ENCODE data around the gene ZKSCAN2.

Gene ZKSCAN2

GRCh38 chr16:25297151-25297787 is 39.6 kb upstream of the ZKSCAN2 start:
- Histone ChIP-seq H3K4me3 (ENCODE audit: low read length in 2 of 2) (no peak overlapping the region), H3K4me1 (ENCODE audit: control insufficient read depth in 2 of 2, insufficient read depth in 1 of 2, low read depth in 1 of 2, low read length in 2 of 2) (no peaks in the 10 kb centered on the region), H3K27ac (replicated peaks; ENCODE audit: low read length) (no peak overlapping the region), H2BK12ac (ENCODE audit: low read length) (no peak overlapping the region), H3K4me2 (ENCODE audit: insufficient read depth, low read length, poor library complexity, severe bottlenecking) (no peak overlapping the region), H3K18ac (ENCODE audit: low read length) (no peak overlapping the region), H3K14ac (ENCODE audit: low read length) (no peak overlapping the region), H3K9ac (ENCODE audit: low read depth, low read length, poor library complexity) (no peak overlapping the region), H2BK15ac (ENCODE audit: low read length) (no peak overlapping the region), H3K23ac (ENCODE audit: low read depth, low read length, poor library complexity) (no peak overlapping the region), H3K9me3 (replicated peaks in 1 of 2; ENCODE audit: control insufficient read depth in 2 of 2, insufficient read depth in 1 of 2, low read depth in 1 of 2, low read length in 2 of 2) (no peaks in the 10 kb centered on the region), H4K8ac (ENCODE audit: low read depth, low read length) (no peak overlapping the region), H2AFZ (ENCODE audit: low read length) (no peak overlapping the region), H3K36me3 (replicated peaks in 1 of 2; ENCODE audit: control insufficient read depth in 2 of 2, insufficient read depth in 2 of 2, low read length in 2 of 2) (no peaks in the 10 kb centered on the region), H2BK5ac (ENCODE audit: low read length) (no peak overlapping the region), H3K4ac (ENCODE audit: low read length) (no peak overlapping the region), H3K79me1 (ENCODE audit: low read depth, low read length) (no peaks in the 10 kb centered on the region), H2BK120ac (ENCODE audit: low read depth, low read length) (no peak overlapping the region), H3K27me3 (ENCODE audit: control insufficient read depth in 3 of 3, insufficient read depth in 3 of 3, low read depth in 1 of 3, low read length in 3 of 3) (no peaks in the 10 kb centered on the region), H4K91ac (ENCODE audit: low read depth, low read length, poor library complexity) (no peak overlapping the region), H2AK5ac (ENCODE audit: low read depth, low read length) (no peak overlapping the region)
- no CpG with 5 or more reads among the region's 6 CpGs for WGBS, 2 donors (ENCODE audit: extremely low coverage in 2 of 2, insufficient read length in 2 of 2, insufficient replicate concordance in 1 of 2)
- no peak for DNase-seq (ENCODE audit: low spot score)

GRCh38 chr16:25291580-25291979 is 33.9 kb upstream of the ZKSCAN2 start:
- no peak overlapping the region for H3K27ac ChIP-seq (replicated peaks; ENCODE audit: low read length)
- H2BK15ac ChIP-seq (ENCODE audit: low read length), result no peak overlapping the region
- no peak overlapping the region for H2BK12ac ChIP-seq (ENCODE audit: low read length)
- H2BK120ac ChIP-seq (ENCODE audit: low read depth, low read length), result no peak overlapping the region
- no peak overlapping the region for H3K9ac ChIP-seq (ENCODE audit: low read depth, low read length, poor library complexity)
- no peaks in the 10 kb centered on the region for H3K4me1 ChIP-seq (ENCODE audit: control insufficient read depth in 2 of 2, insufficient read depth in 1 of 2, low read depth in 1 of 2, low read length in 2 of 2)
- WGBS, 2 donors (ENCODE audit: extremely low coverage in 2 of 2, insufficient read length in 2 of 2, insufficient replicate concordance in 1 of 2), result no CpG with 5 or more reads among the region's 3 CpGs
- peaks cover 0 to 3% of the 10 kb centered on the region in 2 donors for H3K36me3 ChIP-seq (replicated peaks in 1 of 2; ENCODE audit: control insufficient read depth in 2 of 2, insufficient read depth in 2 of 2, low read length in 2 of 2)
- no peak overlapping the region for H3K4me3 ChIP-seq (ENCODE audit: low read length in 2 of 2)
- no peak overlapping the region for H3K18ac ChIP-seq (ENCODE audit: low read length)
- no peak overlapping the region for H3K23ac ChIP-seq (ENCODE audit: low read depth, low read length, poor library complexity)
- no peak overlapping the region for H2BK5ac ChIP-seq (ENCODE audit: low read length)
- H2AFZ ChIP-seq (ENCODE audit: low read length), result no peak overlapping the region
- no peaks in the 10 kb centered on the region for H3K27me3 ChIP-seq (ENCODE audit: control insufficient read depth in 3 of 3, insufficient read depth in 3 of 3, low read depth in 1 of 3, low read length in 3 of 3)
- no peak overlapping the region for H3K4ac ChIP-seq (ENCODE audit: low read length)
- no peak overlapping the region for H3K4me2 ChIP-seq (ENCODE audit: insufficient read depth, low read length, poor library complexity, severe bottlenecking)
- H4K91ac ChIP-seq (ENCODE audit: low read depth, low read length, poor library complexity), result no peak overlapping the region
- no peaks in the 10 kb centered on the region for H3K79me1 ChIP-seq (ENCODE audit: low read depth, low read length)
- H2AK5ac ChIP-seq (ENCODE audit: low read depth, low read length), result no peak overlapping the region
- H3K14ac ChIP-seq (ENCODE audit: low read length), result no peak overlapping the region
- no peaks in the 10 kb centered on the region for H3K9me3 ChIP-seq (replicated peaks in 1 of 2; ENCODE audit: control insufficient read depth in 2 of 2, insufficient read depth in 1 of 2, low read depth in 1 of 2, low read length in 2 of 2)
- no peak for DNase-seq (ENCODE audit: low spot score)
- H4K8ac ChIP-seq (ENCODE audit: low read depth, low read length), result no peak overlapping the region

DNA sequence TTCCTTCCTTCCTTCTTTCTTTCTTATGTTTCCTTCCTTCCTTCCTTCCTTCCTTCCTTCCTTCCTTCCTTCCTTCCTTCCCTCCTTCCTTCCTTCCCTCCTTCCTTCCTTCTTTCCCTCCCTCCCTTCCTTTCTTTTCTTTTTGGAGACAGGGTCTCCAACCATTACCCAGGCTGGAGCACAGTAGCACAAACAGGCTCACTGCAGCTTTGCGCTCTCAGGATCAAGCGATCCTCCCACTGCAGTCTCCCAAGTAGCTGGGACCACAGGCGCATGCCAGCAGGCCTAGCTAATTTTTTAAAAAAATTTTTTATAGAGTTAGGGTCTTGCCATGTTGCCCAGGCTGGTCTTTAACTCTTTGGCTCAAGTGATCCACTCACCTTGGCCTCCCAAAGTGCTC is 31.8 kb upstream of the ZKSCAN2 start:
- H2BK5ac ChIP-seq (ENCODE audit: low read length), result no peak overlapping the region
- peaks cover 0 to 3% of the 10 kb centered on the region in 2 donors for H3K36me3 ChIP-seq (replicated peaks in 1 of 2; ENCODE audit: control insufficient read depth in 2 of 2, insufficient read depth in 2 of 2, low read length in 2 of 2)
- H2AK5ac ChIP-seq (ENCODE audit: low read depth, low read length), result no peak overlapping the region
- no peak overlapping the region for H3K4me2 ChIP-seq (ENCODE audit: insufficient read depth, low read length, poor library complexity, severe bottlenecking)
- no peak for DNase-seq (ENCODE audit: low spot score)
- H2BK120ac ChIP-seq (ENCODE audit: low read depth, low read length), result no peak overlapping the region
- H3K4me1 ChIP-seq (ENCODE audit: control insufficient read depth in 2 of 2, insufficient read depth in 1 of 2, low read depth in 1 of 2, low read length in 2 of 2), result no peaks in the 10 kb centered on the region
- no peak overlapping the region for H3K18ac ChIP-seq (ENCODE audit: low read length)
- no peak overlapping the region for H2AFZ ChIP-seq (ENCODE audit: low read length)
- no peaks in the 10 kb centered on the region for H3K79me1 ChIP-seq (ENCODE audit: low read depth, low read length)
- no peaks in the 10 kb centered on the region for H3K27me3 ChIP-seq (ENCODE audit: control insufficient read depth in 3 of 3, insufficient read depth in 3 of 3, low read depth in 1 of 3, low read length in 3 of 3)
- no peak overlapping the region for H3K27ac ChIP-seq (replicated peaks; ENCODE audit: low read length)
- no peak overlapping the region for H3K14ac ChIP-seq (ENCODE audit: low read length)
- H3K9ac ChIP-seq (ENCODE audit: low read depth, low read length, poor library complexity), result no peak overlapping the region
- H3K4me3 ChIP-seq (ENCODE audit: low read length in 2 of 2), result no peak overlapping the region
- no peak overlapping the region for H2BK15ac ChIP-seq (ENCODE audit: low read length)
- H3K23ac ChIP-seq (ENCODE audit: low read depth, low read length, poor library complexity), result no peak overlapping the region
- H4K8ac ChIP-seq (ENCODE audit: low read depth, low read length), result no peak overlapping the region
- no CpG with 5 or more reads among the region's 3 CpGs for WGBS, 2 donors (ENCODE audit: extremely low coverage in 2 of 2, insufficient read length in 2 of 2, insufficient replicate concordance in 1 of 2)
- no peak overlapping the region for H2BK12ac ChIP-seq (ENCODE audit: low read length)
- H3K4ac ChIP-seq (ENCODE audit: low read length), result no peak overlapping the region
- H4K91ac ChIP-seq (ENCODE audit: low read depth, low read length, poor library complexity), result no peak overlapping the region
- peaks cover 0 to under 1% of the 10 kb centered on the region in 2 donors for H3K9me3 ChIP-seq (replicated peaks in 1 of 2; ENCODE audit: control insufficient read depth in 2 of 2, insufficient read depth in 1 of 2, low read depth in 1 of 2, low read length in 2 of 2)

GRCh38 chr16:25279491-25279890 is 21.8 kb upstream of the ZKSCAN2 start:
- Histone ChIP-seq H3K4me3 (ENCODE audit: low read length in 2 of 2) (peak overlapping the region in 1 of 2 donors; percentile 59), H3K79me1 (ENCODE audit: low read depth, low read length) (peaks cover 3% of the 10 kb centered on the region), H3K4me1 (ENCODE audit: control insufficient read depth in 2 of 2, insufficient read depth in 1 of 2, low read depth in 1 of 2, low read length in 2 of 2) (no peaks in the 10 kb centered on the region), H2BK5ac (ENCODE audit: low read length) (no peak overlapping the region), H3K9ac (ENCODE audit: low read depth, low read length, poor library complexity) (no peak overlapping the region), H3K9me3 (replicated peaks in 1 of 2; ENCODE audit: control insufficient read depth in 2 of 2, insufficient read depth in 1 of 2, low read depth in 1 of 2, low read length in 2 of 2) (peaks cover 5 to 6% of the 10 kb centered on the region in 2 donors), H3K4ac (ENCODE audit: low read length) (no peak overlapping the region), H3K4me2 (ENCODE audit: insufficient read depth, low read length, poor library complexity, severe bottlenecking) (no peak overlapping the region), H4K91ac (ENCODE audit: low read depth, low read length, poor library complexity) (no peak overlapping the region), H2AFZ (ENCODE audit: low read length) (no peak overlapping the region), H3K18ac (ENCODE audit: low read length) (peak overlapping the region; percentile 7), H3K27ac (replicated peaks; ENCODE audit: low read length) (no peak overlapping the region), H2BK120ac (ENCODE audit: low read depth, low read length) (no peak overlapping the region), H3K36me3 (replicated peaks in 1 of 2; ENCODE audit: control insufficient read depth in 2 of 2, insufficient read depth in 2 of 2, low read length in 2 of 2) (peaks cover 0 to 2% of the 10 kb centered on the region in 2 donors), H2AK5ac (ENCODE audit: low read depth, low read length) (no peak overlapping the region), H3K14ac (ENCODE audit: low read length) (no peak overlapping the region), H2BK12ac (ENCODE audit: low read length) (no peak overlapping the region), H3K27me3 (ENCODE audit: control insufficient read depth in 3 of 3, insufficient read depth in 3 of 3, low read depth in 1 of 3, low read length in 3 of 3) (no peaks in the 10 kb centered on the region), H4K8ac (ENCODE audit: low read depth, low read length) (no peak overlapping the region), H2BK15ac (ENCODE audit: low read length) (no peak overlapping the region), H3K23ac (ENCODE audit: low read depth, low read length, poor library complexity) (no peak overlapping the region)
- no CpG with 5 or more reads among the region's 7 CpGs for WGBS, 2 donors (ENCODE audit: extremely low coverage in 2 of 2, insufficient read length in 2 of 2, insufficient replicate concordance in 1 of 2)
- DNase-seq (ENCODE audit: low spot score), result no peak
